PC-3 (cell line): Measurements from ENCODE around the gene SPAG6. TPM values are rescaled to one million over a fixed set of nuclear protein-coding genes. Genes with fewer than 3 reads are reported as not detected.
A peak's percentile ranks its signal among the peaks of the same experiment; 100 is the strongest.

Source experiments
- ATAC-seq: fragments of 200-7000 bp; cut with Tn5 transposase; 2 replicates; pipeline ENCODE4 v1.9.1; 2020; ENCODE audit warnings: mild to moderate bottlenecking, moderate library complexity
- Bru-seq: library from RNA; stranded (reverse); fragments of 400-500 nt; gene quantifications from one replicate; lab custom pipeline; 2021; lab: Mats Ljungman, UMichigan
- BruChase-seq, 2 experiments: library from RNA; stranded (reverse); fragments of 400-500 nt; gene quantifications; one replicate each; lab custom pipeline; 2021; lab: Mats Ljungman, UMichigan
- BruUV-seq: library from RNA; stranded (reverse); fragments of 400-500 nt; replicated peaks from 2 replicates; lab custom pipeline; 2021; lab: Mats Ljungman, UMichigan
- CTCF ChIA-PET: fragments of 300-600 bp; sonication (Branson Sonifier 250); formaldehyde crosslinking; loops from one replicate; lab custom pipeline; 2022; ENCODE audit warnings: antibody characterized with exemption; lab: Charles Lee
- POLR2A ChIA-PET: fragments of 300-600 bp; sonication (Branson Sonifier 250); formaldehyde crosslinking; loops from one replicate; lab custom pipeline; 2022; ENCODE audit warnings: antibody characterized with exemption; ENCODE audit not compliant: unreplicated experiment; lab: Charles Lee
- DNase-seq: peaks from one replicate; pipeline ENCODE4 v3.0.0-alpha.2; 2015
- H2AFZ ChIP-seq: fragments of 300-600 bp; sonication (generic); 2 replicates; pipeline ENCODE4 v1.6.0; 2016; ENCODE audit warnings: antibody characterized with exemption, low read length
- H3F3A ChIP-seq: fragments of 300-600 bp; sonication (generic); one replicate; pipeline ENCODE4 v1.6.0; 2017; ENCODE audit warnings: antibody characterized with exemption, low read length, control low read depth, mild to moderate bottlenecking; ENCODE audit not compliant: unreplicated experiment
- H3K27ac ChIP-seq: fragments of 300-600 bp; sonication (generic); 2 replicates; pipeline ENCODE4 v1.5.1; 2016; ENCODE audit warnings: mild to moderate bottlenecking, low read length
- H3K27me3 ChIP-seq: fragments of 300-600 bp; sonication (generic); 2 replicates; pipeline ENCODE4 v1.6.1; 2016; ENCODE audit warnings: low read length, mixed read lengths
- H3K36me3 ChIP-seq: fragments of 300-600 bp; sonication (generic); 2 replicates; pipeline ENCODE4 v1.6.1; 2016; ENCODE audit warnings: low read depth, mixed run types, low read length, mixed read lengths
- H3K4me1 ChIP-seq: fragments of 300-600 bp; sonication (generic); 2 replicates; pipeline ENCODE4 v1.5.1; 2016; ENCODE audit warnings: low read length; ENCODE audit not compliant: insufficient read depth
- H3K4me2 ChIP-seq: fragments of 300-600 bp; sonication (generic); 2 replicates; pipeline ENCODE4 v1.6.0; 2016; ENCODE audit warnings: low read length
- H3K4me3 ChIP-seq: fragments of 300-600 bp; sonication (generic); 2 replicates; pipeline ENCODE4 v1.5.1; 2016; ENCODE audit warnings: mild to moderate bottlenecking, low read length, mixed read lengths
- H3K79me2 ChIP-seq: fragments of 300-600 bp; sonication (generic); 2 replicates; pipeline ENCODE4 v1.6.1; 2017; ENCODE audit warnings: low read length, mixed read lengths
- H3K9ac ChIP-seq: fragments of 300-600 bp; sonication (generic); 2 replicates; pipeline ENCODE4 v1.6.0; 2016; ENCODE audit warnings: mild to moderate bottlenecking, low read length
- H3K9me2 ChIP-seq: fragments of 300-600 bp; sonication (generic); replicated peaks from 2 replicates; pipeline ENCODE4 v1.6.1; 2016; ENCODE audit warnings: mixed run types, low read length, mixed read lengths
- H3K9me3 ChIP-seq: fragments of 300-600 bp; sonication (generic); 2 replicates; pipeline ENCODE4 v1.6.1; 2016; ENCODE audit warnings: low read length, mixed read lengths
- H4K20me1 ChIP-seq: fragments of 300-600 bp; sonication (generic); 2 replicates; pipeline ENCODE4 v1.6.1; 2016; ENCODE audit warnings: low read length, mixed read lengths
- EZH2 ChIP-seq: fragments of 300-600 bp; sonication (generic); IDR thresholded peaks from one replicate; pipeline ENCODE4 v1.6.1; 2017; ENCODE audit warnings: antibody characterized with exemption, mild to moderate bottlenecking, low read length; ENCODE audit not compliant: unreplicated experiment
- EZH2phosphoT487 ChIP-seq: fragments of 300-600 bp; sonication (generic); IDR thresholded peaks from 2 replicates; pipeline ENCODE4 v1.6.1; 2018; ENCODE audit warnings: mild to moderate bottlenecking, antibody characterized with exemption, low read length, borderline replicate concordance
- intact Hi-C: fragments of 100-400 bp; cut with micrococcal nuclease; formaldehyde crosslinking; loops from 2 replicates; pipeline ENCODE4 v1.9.0; 2023
- long read RNA-seq: library from polyadenylated mRNA; unstranded; transcript quantifications from one replicate; pipeline ENCODE4 v2.0.0, GENCODE V29; 2021; ENCODE audit not compliant: unreplicated experiment
- total RNA-seq: library from RNA; depleted of rRNA; stranded (reverse); fragments of >200 nt; gene quantifications from 2 replicates; pipeline ENCODE4 v1.2.3, GENCODE V29; 2014; rRNA removed
- TF ChIP-seq, protein P1 (sequence below): fragments of 300-600 bp; sonication (generic); conservative IDR thresholded peaks from 2 replicates; pipeline ENCODE4 v1.5.1; 2017; ENCODE audit warnings: antibody characterized with exemption, low read depth, mild to moderate bottlenecking, low read length

The SPAG6 gene
- total RNA-seq (0.04 and 0.12 TPM in 2 replicates), Bru-seq, nascent RNA (percentile 23 among the genes with signal in this experiment), BruChase-seq, experiment 1, labeled RNA remaining after a 6-hour chase (percentile 30 among the genes with signal in this experiment), BruChase-seq, experiment 2, labeled RNA remaining after a 2-hour chase (percentile 35 among the genes with signal in this experiment)
- long read RNA-seq, partial matches to known transcripts, result 0 of 1 reads
- long read RNA-seq, other reads (novel, unspliced or antisense), result 1 of 1 reads

DNA sequence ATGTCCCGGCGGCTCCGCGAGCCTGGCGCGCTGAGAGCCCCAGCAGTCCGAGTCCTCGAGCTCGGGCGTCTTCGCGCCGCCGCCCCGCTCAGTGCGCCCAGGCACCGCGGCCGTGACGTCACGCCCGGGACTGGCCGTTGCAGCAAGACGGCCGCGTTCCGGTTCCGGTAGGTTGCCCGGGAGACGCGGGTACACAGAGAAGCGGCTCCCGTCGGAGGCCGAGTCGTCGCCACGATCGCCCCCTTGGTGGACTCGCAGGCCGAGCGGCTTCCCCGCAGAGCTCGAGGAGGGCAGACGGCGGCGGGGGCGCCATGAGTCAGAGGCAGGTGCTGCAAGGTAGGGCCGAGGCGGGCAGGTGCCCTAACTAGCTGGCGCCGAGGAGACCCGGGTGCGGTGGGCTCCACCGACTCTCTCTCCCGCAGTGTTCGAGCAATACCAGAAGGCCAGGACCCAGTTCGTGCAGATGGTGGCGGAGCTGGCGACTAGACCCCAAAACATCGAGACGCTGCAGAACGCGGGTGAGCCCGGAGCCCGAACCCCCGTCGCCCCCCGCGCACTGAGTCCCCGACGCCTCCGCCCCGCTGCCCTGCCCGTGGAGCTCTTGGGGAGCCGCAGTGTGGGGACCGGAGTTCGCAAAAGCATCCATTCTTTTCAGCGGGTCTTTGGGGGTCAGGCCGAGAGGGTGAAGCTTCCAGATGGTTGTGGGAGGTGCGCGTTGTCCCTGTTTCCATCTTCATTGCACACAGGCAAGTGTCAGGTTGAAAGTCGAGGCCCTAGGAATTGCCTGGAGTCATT lies at the start of gene SPAG6:
Gene SPAG6 (plus strand): TSS at position 196 of the 795 bp plus-strand sequence. CDS start 116 bp downstream, at position 312.
- Histone ChIP-seq H3K4me3 (no peak within 1 kb of the TSS), H3K79me2 (peaks cover 7% of the 10 kb centered on the region; the same call in 1 of the 2 replicates), H3F3A (no peaks in the 10 kb centered on the region), H2AFZ (no peak within 1 kb of the TSS), H3K4me1 (peaks cover 10% of the 10 kb centered on the region), H3K36me3 (no peaks in the 10 kb centered on the region), H3K27ac (no peak within 1 kb of the TSS), H3K27me3 (no peaks in the 10 kb centered on the region), H3K9me3 (no peaks in the 10 kb centered on the region), H3K4me2 (no peak within 1 kb of the TSS), H3K9me2 (no peaks in the 10 kb centered on the region), H4K20me1 (no peaks in the 10 kb centered on the region), H3K9ac (no peak within 1 kb of the TSS)
- intact Hi-C loops, result no loop called here
- ATAC-seq, result no peak
- ChIA-PET POLR2A (no interaction called here), CTCF (no interaction called here)
- BruUV-seq, result no TSS peak
- TF ChIP-seq EZH2 (no peak), EZH2phosphoT487 (no peak)
- TF ChIP-seq, protein P1, sequence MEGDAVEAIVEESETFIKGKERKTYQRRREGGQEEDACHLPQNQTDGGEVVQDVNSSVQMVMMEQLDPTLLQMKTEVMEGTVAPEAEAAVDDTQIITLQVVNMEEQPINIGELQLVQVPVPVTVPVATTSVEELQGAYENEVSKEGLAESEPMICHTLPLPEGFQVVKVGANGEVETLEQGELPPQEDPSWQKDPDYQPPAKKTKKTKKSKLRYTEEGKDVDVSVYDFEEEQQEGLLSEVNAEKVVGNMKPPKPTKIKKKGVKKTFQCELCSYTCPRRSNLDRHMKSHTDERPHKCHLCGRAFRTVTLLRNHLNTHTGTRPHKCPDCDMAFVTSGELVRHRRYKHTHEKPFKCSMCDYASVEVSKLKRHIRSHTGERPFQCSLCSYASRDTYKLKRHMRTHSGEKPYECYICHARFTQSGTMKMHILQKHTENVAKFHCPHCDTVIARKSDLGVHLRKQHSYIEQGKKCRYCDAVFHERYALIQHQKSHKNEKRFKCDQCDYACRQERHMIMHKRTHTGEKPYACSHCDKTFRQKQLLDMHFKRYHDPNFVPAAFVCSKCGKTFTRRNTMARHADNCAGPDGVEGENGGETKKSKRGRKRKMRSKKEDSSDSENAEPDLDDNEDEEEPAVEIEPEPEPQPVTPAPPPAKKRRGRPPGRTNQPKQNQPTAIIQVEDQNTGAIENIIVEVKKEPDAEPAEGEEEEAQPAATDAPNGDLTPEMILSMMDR, result no peak
- DNase-seq, result no peak

DNA sequence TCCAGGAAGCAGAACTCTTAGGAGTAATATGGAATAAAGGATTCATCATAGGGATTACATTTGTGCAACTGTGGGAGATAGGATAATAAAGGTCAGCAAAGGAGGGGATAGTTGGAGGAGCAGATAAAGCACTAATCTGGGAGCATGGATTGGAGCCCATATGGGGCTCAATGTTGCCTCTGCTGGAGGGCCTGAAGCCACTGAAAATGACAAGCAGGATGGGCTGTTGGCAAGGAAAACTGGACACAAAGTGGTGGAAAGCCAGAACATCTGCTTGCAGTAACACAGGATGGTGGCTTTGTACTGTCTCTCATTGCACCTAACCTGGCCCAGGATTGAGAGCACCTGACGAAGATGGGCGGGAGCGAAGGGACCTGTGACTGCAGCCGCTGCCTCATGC lies 44.1 kb upstream of the SPAG6 start:
- Histone ChIP-seq H3K9me2 (no peaks in the 10 kb centered on the region), H3K4me2 (no peak overlapping the region), H3K4me1 (peaks cover 12% of the 10 kb centered on the region), H4K20me1 (no peaks in the 10 kb centered on the region), H3K79me2 (no peaks in the 10 kb centered on the region), H2AFZ (no peak overlapping the region), H3K9ac (no peak overlapping the region), H3K9me3 (no peaks in the 10 kb centered on the region), H3K36me3 (no peaks in the 10 kb centered on the region), H3K27ac (no peak overlapping the region), H3F3A (no peaks in the 10 kb centered on the region), H3K4me3 (no peak overlapping the region), H3K27me3 (no peaks in the 10 kb centered on the region)
- ChIA-PET CTCF (no interaction called here), POLR2A (no interaction called here)
- intact Hi-C loops, result no loop called here
- DNase-seq, result no peak
- BruUV-seq, result no TSS peak
- TF ChIP-seq EZH2 (no peak), EZH2phosphoT487 (no peak)
- TF ChIP-seq, protein P1, result no peak; the same call in 1 of the 2 replicates
- ATAC-seq, result no peak

DNA sequence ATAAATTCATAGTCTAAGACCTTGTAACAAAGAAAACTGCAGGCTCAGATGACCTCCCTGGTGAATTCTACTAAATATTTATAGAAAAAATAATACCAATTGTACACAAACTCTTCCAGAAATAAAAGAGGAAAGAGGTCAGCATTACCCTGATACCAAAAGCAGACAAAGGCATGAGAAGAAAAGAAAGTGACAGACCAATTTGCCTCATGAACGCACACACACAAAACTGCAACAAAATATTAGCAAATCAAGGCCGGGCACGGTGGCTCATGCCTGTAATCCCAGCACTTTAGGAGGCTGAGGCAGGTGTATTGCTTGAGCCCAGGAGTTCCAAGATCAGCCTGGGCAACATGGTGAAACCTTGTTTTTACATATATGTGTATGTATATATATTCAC lies 41.8 kb upstream of the SPAG6 start:
- intact Hi-C loops, result no loop called here
- Histone ChIP-seq H3K27me3 (no peaks in the 10 kb centered on the region), H2AFZ (no peak overlapping the region), H3K4me1 (peaks cover 31% of the 10 kb centered on the region), H3K36me3 (no peaks in the 10 kb centered on the region), H3K79me2 (no peaks in the 10 kb centered on the region), H3K27ac (no peak overlapping the region), H3K9ac (no peak overlapping the region), H3K4me2 (no peak overlapping the region), H3K9me3 (no peaks in the 10 kb centered on the region), H4K20me1 (no peaks in the 10 kb centered on the region), H3F3A (peaks cover 5% of the 10 kb centered on the region), H3K4me3 (no peak overlapping the region), H3K9me2 (no peaks in the 10 kb centered on the region)
- BruUV-seq, result no TSS peak
- TF ChIP-seq EZH2, result no peak
- TF ChIP-seq, protein P1, result no peak
- TF ChIP-seq EZH2phosphoT487, result no peak
- ChIA-PET POLR2A (no interaction called here), CTCF (no interaction called here)
- DNase-seq, result no peak
- no peak for ATAC-seq
